Stimulated activated CD8-positive, alpha-beta memory T cell treated with anti-CD3 and anti-CD28 coated beads, Interleukin-7, amount 100 ng/mL, for 4 hours (primary cell): ENCODE measurements around the gene PDIA4.

Experiments used
- DNase-seq, 2 donors: peaks; one replicate each; pipeline ENCODE4 v3.0.0-alpha.2; 2020; ENCODE audit warnings: low read depth in 2 of 2

PDIA4 gene

DNA sequence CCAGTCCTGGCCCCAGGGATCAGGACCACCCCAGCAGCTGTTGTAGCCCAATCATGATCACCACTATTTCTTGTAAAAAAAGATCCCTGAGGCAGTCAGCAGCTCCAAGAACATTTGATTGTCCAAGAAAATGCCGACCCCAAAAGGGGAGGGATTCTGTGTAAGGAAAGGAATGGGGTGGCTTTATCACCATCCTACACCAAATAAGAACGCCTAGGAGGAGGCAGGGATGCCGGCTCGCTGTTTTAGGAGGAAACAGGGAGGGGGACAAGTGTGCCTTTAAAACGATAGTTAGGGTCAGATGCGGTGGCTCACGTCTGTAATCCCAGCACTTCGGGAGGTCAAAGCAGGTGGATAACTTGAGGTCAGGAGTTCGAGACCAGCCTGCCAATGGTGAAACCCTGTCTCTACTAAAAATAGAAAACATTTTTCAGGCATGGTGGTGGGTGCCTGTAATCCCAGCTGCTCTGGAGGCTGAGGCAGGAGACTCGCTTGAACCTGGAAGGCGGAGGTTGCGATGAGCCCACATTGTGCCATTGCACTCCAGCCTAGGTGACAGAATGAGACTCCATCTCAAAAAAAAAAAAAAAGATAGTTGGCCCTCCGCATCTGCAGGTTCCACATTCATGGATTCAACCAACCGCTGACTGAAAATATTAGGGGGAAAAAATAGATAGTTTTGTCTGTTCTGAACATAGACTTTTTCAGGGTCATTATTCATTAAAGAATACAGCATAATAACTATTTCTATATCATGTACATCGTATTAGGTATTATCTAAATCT is 63.6 kb downstream of the PDIA4 start:
- DNase-seq: no peak

DNA sequence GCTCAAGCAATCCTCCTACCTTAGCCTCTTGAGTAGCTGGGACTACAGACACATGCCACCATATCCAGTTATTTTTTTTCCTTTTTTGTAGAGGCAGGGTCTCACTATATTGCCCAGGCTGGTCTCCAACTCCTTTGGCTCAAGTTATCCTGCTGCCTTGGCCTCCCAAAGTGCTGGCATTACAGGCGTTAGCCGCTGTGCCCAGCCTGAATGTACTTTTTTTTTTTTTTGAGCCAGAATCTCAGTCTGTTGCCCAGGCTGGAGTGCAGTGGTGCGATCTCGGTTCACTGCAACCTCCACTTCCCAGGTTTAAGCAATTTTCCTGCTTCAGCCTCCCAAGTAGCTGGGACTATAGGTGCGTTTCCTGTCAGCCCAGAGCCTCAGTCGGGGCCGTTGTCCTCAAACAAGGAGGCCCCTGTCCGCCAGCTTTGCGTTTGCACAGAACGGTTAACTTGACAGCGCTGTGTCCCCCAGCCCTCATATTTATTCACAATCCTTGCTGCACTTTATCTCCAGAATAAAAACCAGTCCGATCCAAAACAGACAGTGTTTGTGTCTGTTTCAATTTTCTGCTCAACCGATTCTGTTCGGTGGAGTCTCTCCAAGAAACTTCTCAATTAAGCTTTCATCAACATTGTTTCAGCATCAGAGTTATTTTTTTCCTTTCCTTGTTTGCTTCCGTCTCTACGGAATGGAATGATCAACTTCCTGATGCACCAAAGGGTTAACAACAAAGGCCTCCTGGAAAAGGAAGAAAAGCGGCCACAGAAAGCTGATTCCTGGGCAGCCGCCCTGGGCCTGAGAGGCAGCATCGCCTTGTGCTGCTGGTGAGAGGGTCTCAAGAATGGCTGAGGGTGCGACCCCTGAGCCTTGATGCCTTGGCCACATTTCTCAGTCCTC is 64.5 kb downstream of the PDIA4 start:
- no peak for DNase-seq

DNA sequence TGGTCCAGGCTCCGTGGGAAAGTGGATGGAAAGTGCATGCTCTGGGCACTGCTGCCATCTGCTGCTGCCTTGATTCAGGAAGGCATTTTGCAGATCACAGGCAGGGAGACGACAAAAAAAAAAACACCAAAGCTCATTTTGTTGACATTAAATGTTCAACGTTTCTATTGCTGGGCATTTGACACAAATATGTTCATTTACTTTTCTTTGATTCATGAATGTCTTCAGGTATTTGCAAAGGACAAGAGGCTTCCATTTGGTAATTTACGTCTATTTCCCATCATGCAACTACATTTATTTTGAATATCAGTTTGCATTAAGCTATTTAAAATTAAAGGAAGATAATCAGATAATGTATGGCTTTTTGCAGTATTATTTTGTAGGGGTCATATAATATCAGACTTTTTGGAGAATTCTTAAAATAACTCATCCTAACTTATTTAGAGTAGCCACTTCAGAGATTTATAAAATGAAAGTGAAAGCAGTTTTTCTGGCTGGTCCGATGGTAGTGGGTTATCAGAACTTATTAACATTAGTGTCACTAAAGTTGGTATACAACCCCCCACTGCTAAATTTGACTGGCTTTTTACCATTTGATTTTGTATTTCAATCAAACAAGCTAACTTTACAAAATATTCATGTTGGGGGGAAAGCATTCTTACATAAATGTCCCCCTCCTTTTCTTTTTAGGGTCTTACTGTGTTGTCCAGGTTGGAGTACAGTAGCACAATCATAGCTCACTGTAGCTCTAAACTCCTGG is 65.3 kb downstream of the PDIA4 start:
- peak; percentile 50 to 54 for DNase-seq

DNA sequence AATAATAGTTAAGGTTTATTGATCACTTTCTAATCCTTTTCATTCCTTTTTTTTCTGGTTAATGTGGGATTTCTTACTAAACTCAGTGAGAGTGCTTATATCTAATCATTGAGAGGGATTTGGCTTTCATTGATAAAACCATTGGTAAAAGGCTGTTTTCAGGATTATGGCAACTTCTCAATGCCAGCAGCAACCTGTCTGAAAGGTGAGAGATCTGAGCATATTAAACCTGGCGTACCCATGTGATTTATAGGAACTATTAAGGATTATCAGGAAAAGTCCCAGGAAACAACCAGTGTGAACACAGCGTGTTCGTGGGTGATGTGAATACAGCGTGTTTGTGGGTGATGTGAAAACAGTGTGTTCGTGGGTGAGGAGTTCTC is 65.9 kb downstream of the PDIA4 start:
- DNase-seq: no peak

DNA sequence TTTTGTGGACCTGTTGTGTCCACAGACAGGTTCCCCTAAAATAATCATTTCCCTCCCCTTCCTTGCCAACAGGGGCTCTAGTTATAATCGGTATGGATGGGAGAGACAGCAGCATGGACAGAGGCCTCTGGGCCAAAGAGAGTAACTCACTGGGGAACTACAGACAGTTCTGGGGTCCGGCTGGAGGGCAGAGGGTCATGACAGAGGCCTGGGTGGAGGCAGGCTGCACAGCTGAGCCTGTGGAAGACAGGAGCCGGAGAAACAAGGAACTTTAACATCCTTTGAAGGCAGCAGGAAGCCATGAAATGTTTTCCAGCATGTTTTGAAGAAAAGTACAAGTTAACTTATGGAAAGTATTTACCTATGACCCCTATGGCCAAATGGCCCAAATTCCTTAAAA is 68.6 kb downstream of the PDIA4 start:
- no peak for DNase-seq

DNA sequence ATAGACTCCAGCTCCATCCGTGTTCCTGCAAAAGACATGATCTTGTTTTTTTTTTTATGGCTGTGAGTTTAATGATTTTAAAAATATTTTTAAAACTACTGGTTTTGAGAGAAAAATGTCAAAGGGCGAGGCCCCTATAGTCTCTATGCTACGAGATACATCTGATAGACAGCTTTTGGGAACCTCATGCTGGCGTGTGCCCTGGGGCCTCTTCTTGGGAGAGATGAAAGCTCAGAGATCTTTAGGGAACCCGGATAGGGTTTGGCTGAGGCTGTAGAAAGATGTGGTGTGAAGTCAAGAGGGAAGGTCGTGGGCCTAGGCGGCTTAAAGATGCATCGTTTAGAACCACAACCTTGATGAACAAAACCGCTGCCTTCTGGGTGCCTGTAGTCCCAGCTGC is 70.2 kb downstream of the PDIA4 start:
- no peak for DNase-seq

DNA sequence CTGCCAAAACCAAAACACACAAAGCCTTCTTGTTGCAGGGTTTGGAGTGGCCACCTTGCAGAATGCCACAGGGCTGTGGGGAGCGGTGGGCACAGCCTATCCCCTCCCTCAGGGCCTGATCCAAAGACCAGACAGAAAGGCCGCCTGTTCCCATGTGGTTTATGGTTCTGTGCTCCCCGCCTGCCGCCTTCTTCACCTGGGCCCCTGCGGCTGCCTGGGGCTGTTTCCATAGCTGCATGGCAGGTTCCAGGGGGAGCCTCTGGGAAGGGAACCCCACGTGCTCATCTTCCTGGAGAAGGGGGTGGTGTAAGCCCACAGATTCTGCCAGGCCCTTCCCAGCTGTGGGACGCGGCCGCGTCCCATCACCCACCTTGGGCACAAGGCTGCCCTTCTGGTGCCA is 73.5 kb downstream of the PDIA4 start:
- no peak for DNase-seq

DNA sequence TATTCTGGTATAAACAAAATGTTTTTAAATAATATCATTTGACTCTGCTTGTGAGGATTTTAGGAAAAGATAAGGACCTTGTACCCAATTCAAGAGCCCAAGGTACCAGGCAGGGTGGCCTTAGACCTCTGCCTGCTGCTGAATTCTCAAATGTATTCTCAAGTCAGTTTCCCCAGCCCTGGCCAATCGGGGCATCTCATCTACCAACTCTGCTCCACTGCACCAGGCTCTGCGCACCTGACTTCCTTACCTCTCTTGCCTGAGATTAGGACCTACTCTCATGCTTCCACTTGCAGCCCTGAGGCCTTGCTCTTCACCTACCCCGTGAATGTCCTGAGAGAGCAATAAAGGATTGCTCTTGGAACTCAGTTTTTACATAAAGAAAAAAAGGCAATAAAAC is 74.6 kb downstream of the PDIA4 start:
- DNase-seq: no peak
